HG02763 (cell line): ENCODE results near the gene TRHDE.

Experiments used
- ATAC-seq: cut with Tn5 transposase; IDR thresholded peaks from one replicate; pipeline ENCODE4 v1.9.1; 2021; ENCODE audit warnings: mild to moderate bottlenecking, moderate library complexity; ENCODE audit not compliant: unreplicated experiment

The TRHDE gene

DNA sequence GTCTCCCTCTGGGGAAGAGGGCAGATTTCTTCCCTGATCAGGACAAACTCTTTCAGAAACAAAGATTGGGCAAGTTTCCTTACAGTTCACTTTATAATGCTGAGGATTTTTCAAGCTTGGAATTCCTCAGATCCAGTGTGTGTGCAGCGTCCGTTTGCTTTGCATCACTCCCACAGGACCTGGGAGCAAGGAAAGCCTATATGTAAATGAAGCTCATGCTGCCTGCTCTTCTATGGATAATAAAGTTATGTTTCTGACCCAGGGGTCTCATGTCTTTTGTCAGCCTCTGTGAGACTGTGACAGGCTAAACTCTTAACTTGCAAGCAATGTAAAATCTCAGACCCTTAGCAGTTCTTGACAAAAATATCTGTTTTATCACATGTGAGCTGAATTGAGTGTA lies 41.6 kb downstream of the TRHDE start:
- no peak for ATAC-seq

DNA sequence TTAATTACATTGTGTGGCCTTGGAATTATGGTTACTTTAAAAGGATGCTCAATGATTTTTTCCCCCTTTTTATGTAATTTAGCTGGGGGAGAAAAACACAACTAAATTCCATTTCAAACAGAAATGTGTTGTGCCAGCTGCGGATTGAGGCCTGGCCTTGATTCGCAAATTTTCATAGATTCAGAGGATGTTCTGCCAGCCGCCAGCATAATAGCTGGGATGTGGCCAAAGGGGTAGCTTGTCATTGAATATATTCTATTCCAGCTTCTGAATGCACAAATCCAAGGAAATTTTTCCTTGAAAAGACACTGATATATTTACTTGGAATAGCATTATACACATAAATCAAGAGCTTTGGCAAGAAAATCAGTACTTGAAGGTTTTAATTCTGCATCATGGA lies 43.7 kb downstream of the TRHDE start:
- no peak for ATAC-seq

DNA sequence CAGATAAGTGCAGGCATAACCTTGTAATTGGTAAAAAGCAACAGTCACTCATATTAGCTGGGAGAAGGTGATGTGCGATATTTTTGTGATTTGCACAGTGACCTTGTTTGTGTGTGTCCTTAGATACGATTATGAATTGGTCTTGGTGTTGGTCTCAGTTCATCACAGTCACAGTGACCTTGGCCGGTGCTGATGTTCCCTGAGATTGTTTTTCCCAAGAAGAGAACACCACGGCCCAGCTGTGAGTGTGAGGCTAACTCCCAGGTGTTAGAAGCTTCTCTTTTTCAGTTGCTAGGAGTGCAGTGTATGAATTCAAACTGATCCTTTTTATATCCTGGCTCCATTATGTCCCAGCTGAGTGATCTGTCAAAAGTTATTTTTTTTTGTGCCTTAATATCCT lies 46.2 kb downstream of the TRHDE start:
- no peak for ATAC-seq

DNA sequence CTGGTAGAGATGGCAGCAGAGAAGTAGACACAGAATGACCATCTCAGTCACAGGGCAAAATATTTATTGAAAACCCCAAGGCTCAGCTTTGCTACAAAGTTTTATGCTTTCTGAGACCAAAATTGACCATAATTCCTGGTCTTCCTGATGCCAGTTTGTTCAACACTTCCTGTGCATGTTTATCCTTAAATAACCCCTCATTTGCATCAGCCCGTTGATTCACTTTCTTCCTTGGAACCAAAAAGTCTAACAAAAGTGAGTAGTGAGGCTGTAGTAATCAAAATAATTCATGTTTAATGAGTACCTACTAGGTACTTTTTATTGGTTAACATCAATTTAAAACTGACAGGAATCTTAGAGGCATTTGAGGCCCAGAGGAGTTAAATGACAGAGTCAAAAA lies 51.7 kb downstream of the TRHDE start:
- ATAC-seq, result no peak

DNA sequence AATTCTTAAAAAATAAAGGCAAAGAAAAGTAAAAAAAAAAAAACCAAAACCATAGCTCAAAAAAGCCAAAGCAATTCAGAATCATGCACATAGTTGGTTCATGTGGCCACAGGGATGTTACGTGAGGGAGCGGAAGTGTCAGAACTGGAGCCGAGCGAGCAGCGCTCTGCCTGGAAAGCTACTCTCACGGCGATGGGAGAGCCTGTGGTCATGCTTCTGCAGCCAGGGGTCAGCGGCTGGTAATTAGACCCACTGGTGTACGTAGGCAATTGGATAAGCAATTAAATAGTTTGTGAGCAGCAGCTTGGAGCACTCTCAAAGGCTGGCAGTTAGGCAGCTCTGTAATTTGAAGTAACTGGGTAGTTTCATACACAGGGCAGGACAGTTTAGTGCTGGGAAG lies 58.1 kb downstream of the TRHDE start:
- no peak for ATAC-seq

DNA sequence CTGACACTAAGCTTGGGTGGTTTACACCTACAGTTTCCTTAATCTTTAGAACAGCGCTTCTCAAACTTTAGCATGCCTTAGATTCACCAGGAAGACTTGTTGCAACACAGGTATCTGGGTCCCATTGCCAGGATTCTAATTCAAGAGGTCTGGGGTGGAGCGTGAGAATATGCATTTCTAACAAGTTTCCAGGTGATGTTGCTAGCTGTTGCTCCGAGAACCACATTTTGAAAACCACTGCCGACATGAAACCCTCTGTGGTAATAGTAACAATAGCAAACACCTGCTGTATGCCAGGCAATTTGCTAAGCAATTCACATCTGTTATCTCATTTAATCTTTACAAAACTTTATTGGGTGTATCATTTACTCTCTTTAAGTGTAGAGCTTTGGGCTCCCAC lies 58.6 kb downstream of the TRHDE start:
- ATAC-seq, result no peak

DNA sequence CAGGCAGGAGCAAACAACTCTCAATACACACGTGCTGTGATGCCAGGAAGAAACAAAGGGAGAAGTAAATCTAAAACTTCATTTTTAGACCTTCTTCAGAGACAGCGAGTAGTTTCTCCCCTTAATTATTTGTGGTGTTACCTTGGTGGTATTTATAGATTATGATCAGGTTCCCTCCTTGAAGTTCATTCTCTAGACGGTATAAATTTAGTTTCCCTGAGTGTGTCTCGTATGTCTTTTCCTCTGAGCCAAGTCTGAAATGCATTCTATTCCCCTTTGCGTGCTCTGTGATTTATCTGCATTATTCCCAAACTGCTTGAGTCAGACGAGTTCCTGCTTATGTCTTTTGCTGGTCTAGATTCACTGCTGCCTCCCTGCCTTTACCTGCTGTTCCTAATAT lies 65.2 kb downstream of the TRHDE start:
- ATAC-seq, result no peak

DNA sequence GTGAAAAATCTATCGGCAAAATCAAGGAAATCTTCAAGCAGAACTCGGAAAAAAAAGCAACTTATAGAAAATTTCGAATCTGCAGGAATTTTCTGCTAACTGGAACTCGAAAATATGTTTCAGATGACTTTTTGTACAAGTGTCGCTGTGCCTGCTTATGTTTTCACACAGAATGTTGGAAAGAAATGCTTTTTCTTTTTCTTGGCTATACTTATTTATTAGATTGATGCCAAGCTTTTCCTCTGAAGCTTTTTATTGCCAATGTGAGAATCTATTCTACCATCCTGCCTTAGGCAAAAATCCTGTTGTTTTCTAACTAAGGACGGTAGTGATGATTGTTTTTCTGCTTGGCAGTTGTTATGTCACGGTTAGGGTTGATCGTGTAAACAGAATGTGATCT lies 65.8 kb downstream of the TRHDE start:
- ATAC-seq, result no peak

DNA sequence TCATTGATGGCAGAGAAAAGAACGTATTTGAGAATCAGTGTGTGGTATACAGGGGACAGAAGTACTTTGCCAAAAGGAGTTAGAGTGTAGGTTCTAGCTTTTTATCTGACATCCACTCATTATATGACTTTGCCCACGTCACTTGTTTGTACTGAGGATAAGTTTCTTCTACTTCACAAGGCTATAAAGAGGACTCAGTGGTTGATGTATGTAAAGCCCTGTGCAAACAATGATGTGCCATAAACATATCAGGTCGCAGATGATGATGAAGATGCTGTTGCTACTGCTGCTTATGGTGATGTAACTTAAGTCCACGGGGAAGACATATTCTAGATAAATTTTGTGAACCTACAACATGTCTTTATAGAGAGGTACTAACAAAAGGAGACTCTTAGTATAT lies 66.3 kb downstream of the TRHDE start:
- ATAC-seq, result no peak

DNA sequence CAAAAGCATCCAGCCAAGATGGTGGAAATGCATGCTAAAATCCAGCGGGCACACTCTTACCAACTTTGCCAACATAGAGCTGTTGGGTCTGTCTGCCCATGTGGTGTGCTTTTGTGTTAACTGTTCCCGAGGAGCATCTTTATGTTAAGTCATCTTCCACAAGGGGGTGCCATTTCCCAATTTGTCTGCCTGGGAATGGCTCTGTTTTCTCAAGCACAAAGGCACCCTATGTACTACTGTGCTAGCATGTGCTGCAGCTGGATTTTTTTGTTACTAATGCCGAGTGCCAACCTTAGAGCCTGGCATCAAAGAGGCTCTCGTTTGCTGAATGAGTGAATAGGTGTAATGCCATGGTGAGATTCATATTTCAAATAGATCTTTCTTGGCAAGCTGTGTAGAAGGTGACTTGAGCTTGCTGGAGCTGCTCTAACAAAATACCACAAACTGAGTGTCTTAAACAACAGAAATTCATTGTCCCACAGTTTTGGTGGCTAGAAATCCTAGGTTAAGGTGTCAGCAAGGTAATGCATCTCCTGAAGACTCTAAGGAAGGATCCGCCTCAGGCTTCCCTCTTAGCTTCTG lies 74.3 kb downstream of the TRHDE start:
- peak; percentile 84 for ATAC-seq

DNA sequence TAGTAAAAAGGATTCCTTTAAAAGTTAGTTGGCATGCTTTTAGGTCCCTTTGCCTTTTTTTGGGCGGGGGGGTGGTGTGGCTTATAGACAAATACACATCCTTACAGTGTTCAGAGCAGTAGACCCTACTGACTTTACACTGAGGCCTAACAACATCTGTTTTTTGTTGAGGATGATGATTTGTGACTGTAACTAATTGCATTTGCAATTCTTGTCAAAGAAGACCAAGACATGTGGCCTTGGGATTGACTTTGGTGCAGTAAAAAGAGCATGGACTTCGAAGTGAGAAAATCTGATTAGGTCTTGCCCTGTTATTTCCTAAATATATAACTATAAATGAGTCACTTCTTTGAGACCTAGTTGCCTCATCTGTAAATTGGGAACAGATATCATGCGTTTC lies 77.3 kb downstream of the TRHDE start:
- no peak for ATAC-seq

DNA sequence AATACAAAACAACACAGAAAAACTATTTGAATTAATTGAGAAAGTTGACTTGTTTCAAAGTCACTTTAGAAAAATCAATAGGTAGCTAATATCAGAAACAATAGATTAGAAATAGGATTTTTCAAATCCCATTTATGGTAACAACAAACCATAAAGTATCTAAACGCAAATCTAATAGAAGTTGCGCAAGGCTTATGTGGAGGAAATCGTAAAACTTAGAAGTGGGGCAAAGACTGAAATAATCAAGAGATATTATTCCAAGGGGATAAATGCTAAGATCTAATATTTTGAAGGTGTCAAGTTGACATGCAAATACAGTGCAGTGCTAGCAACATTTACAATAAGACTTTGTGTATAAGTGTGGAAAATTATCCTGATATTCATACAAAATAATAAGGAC lies 87.2 kb downstream of the TRHDE start:
- ATAC-seq, result no peak

DNA sequence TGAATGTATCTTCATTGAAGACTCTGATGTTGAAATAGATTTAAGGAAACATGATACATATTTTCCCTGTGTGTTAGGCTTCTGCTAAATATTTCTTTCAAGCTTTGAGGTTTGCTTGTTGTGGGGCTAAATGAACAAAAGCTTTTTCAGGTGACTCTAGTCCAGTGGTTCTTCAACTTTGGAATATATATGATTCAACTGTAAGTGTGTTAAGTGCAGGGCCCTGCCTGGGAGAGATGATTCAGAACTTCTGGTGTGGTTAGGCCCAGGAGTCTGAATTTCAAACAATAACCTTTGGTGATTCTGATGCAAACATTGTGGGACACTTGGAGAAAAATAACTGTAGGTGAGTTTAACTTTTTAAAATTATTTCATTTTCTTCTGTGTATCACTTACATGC lies 93.0 kb downstream of the TRHDE start:
- ATAC-seq, result no peak

DNA sequence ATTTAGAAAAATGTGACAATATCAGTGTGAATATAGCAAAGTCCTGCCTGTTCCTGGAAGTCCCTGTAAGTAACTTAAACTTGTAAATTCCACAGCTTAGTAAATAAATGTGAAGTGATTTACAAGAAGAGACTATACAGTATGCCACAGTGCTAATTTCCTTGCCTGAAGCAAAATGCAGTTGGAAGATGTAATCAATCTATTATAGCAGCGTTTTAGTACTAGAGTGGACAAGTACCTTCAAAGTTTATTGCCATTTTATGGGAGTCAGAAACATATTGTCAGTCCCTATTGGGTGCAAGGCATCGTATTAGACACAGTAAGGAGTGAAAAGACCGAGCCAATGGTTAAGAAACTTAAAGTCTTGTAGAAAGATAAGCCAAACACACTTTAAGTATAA lies 94.1 kb downstream of the TRHDE start:
- ATAC-seq, result no peak

DNA sequence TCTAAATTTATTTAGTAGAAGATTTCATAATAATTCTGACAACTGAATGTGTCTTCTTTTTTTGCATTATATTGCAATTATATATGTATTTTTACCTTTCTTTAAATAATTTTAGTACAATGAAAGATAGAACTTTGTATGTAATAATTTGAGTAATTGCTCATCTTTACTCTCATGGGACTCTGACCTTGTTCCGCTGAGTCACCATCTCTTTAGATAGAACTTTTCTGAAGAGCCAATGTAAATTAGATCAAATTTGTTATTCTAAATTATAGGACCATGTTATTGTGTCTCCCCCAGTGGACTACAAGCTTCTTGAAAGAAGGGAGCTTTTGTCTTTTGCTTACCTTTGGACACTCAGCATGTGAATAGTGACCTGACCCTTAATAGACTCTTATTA lies 96.1 kb downstream of the TRHDE start:
- no peak for ATAC-seq

DNA sequence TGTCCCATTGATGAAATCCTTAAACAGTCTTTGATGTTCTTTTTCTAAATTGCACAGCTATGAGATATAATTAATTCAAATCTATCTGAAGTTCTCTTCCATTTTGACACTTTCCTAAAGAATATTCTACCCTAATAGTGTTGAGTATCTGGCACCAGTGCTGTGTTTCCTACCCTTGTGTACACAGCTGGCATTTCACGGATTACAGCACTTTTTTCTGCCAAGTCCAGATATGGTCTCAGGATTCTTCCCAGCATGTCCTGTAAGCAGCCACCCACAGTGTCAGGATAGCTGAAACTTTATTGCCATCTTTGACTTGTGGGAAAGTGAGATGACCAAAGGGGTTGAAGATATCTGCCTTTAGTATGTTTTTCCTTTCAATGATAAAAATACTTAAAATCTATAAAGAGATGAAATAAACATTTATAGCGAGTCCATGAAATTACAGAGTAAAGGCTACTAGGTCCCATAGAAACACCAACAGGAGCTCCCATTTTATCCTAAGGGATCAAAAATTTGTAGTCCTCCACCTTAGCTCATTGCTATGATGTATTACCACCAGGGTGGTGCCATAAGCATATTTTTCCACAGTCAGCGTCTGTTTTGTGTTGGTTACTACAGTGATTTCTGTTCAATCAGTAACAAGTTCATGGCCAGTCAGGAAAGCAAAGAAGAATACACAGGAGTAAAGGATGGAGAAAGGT lies 96.7 kb downstream of the TRHDE start:
- ATAC-seq, result no peak

DNA sequence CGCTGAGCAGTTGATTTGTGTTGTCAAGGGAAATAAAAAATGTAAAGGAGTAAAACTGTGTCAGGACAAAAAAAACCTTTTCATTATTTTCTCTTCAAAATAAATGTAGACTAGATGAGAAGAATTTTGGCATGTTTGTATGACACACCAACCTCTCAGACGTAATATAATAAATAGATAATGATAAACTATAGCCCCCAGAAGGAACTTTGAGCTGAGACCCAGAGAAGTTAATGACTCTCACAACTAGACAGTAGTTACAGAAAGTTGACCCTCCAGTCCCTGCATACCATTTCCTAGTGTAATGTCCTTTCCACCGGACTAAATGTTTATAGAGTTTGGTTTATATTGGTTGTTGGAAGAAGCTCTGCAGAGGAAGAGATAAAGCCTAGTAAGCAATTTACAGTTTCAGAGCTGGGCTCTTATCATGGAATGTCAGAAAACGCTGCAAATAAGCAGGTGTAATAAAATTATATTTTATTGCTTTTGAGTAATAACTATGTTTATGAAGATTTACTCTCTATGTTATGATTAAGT lies 97.3 kb downstream of the TRHDE start:
- no peak for ATAC-seq

DNA sequence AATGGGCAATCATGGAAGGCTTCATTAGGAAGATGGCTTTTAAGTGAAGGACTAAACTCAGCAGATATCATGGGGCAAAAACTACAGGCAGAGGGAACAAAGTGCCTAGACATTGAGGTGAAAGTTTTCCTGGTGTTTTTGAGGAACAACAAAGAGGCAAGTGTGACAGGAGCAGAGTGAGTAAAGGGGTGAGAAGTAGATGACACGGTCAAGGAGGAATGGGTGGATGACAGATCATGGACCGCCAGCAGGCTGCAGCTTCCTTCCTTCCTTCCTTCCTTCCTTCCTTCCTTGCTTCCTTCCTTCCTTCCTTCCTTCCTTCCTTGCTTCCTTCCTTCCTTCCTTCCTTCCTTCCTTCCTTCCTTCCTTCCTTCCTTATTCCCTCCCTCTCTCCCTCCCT lies 108.3 kb downstream of the TRHDE start:
- no peak for ATAC-seq

DNA sequence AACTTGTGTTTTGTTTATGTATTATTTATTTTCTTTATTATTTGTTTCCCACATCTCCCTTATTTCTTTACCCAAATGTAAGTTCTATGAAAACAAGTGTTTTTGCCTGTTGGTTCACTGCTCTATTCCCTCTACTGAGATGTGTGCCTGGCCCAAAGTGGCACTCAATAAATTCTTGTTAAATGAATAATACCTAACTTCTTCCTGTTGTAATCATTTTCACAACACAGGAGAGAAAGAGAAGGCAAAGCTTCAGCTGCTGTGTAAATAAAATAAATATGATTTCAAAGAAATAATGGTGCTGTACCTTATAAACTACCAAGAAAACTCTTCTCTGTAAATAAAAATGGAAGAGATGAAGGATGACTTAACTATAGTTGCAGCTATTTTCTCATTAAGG lies 116.2 kb downstream of the TRHDE start:
- ATAC-seq, result no peak

DNA sequence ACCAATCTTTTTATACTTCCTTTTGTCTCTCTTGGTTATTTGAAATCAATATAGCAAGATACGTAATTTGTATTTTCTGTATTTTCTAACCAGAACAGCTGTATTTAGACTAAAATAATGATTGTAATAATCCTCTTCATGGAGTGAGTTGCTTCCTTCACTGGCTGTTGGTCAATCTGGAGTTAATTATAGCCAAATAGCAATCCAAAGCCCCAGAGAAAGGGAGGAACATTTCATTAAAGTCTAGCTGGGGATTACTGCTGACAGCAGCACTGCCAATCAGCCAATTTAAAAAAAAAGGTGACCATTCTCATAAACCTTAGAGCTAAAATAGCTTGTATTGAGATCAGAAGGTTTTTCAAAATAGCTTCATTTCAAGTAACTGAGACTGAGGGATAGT lies 118.0 kb downstream of the TRHDE start:
- no peak for ATAC-seq

DNA sequence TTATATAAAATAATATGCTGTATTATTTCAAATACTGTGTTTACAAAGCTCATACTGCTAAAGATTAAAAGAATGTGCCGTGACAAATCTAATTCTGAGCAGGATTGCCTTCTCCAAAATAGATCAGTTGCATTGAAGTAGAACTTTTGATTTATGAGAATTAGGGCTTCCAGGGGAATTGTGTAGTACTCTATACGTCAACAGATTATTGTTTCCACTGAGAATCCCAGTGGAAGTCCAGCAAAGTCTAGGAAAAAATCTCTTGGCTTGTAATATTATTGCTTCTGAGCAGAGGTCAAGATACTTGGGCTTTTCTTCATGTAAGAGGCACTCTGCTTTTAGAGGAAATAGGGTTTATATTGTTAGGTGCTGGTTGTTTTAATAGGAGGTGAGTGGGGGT lies 133.9 kb downstream of the TRHDE start:
- ATAC-seq, result no peak

DNA sequence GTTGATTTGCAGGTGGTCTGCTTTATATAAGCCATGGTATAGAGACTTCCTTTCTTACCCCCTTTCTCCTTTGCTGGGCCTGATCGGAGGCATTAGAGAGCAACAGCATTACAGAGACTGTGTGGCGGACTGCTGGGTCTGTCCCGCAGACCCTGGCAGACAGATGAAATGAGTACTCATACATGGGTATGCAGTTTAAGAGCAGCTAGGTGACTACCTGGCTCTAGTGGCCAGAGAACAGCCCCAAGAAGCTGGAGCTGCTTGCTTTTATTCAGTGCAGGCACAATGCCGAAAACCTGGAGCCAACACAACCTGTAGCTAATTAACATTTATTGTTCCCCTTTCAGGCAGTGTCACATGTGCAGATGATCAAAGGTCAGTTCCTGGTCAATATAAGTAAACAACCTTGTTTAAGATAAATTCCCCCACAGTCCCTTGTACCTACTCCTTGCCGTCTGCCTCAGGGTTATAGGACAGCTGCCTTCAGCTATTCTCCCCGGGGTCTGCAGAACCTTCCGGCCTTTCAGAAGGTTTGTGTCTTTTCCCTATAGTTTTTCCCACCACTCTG lies 160.0 kb downstream of the TRHDE start:
- no peak for ATAC-seq

DNA sequence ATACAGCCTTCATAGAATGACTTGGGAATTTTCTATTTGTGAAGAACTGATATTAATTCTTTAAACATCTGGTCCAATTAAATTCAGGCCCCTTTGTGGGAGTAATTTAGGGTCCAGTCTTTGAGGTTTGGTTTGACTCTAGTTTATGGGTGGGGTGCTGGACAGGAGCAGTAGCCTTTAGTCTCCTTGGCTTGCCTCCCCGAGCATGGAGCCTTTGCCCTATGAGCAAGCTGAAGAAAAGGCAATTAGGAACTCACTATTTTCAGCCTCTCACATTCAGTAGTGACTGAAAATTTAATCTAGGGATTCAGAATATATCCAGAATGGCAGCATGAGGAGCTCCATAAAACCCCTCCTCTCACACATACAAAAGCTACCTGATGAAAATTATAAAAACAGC lies 161.1 kb downstream of the TRHDE start:
- ATAC-seq, result no peak
